Measurements from ENCODE around the gene NRXN3. TPM values are rescaled to one million over a fixed set of nuclear protein-coding genes. Genes with fewer than 3 reads are reported as not detected.

The NRXN3 gene
- total RNA-seq, 3 donors from 2014 or later = 2.1 to 27.3 (median 2.6) TPM

- no peaks in the 10 kb centered on the region for H3K36me3 ChIP-seq (ENCODE audit: low read depth)
- no peaks in the 10 kb centered on the region for H3K4me1 ChIP-seq (ENCODE audit: low read depth)
- H3K4me3 ChIP-seq = no peak overlapping the region
- intact Hi-C loops (cut with DNase I, micrococcal nuclease) = no loop called here
- no peak for ATAC-seq
- TF ChIP-seq, protein P1, sequence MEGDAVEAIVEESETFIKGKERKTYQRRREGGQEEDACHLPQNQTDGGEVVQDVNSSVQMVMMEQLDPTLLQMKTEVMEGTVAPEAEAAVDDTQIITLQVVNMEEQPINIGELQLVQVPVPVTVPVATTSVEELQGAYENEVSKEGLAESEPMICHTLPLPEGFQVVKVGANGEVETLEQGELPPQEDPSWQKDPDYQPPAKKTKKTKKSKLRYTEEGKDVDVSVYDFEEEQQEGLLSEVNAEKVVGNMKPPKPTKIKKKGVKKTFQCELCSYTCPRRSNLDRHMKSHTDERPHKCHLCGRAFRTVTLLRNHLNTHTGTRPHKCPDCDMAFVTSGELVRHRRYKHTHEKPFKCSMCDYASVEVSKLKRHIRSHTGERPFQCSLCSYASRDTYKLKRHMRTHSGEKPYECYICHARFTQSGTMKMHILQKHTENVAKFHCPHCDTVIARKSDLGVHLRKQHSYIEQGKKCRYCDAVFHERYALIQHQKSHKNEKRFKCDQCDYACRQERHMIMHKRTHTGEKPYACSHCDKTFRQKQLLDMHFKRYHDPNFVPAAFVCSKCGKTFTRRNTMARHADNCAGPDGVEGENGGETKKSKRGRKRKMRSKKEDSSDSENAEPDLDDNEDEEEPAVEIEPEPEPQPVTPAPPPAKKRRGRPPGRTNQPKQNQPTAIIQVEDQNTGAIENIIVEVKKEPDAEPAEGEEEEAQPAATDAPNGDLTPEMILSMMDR (IDR thresholded peaks at IDR 0.05) = no peak
- no peaks in the 10 kb centered on the region for H3K9me3 ChIP-seq
- no peak for DNase-seq
Observed at GRCh38 chr14:78666336-78667056, 496.3 kb downstream of the NRXN3 start.

- Histone ChIP-seq H3K4me1 (ENCODE audit: low read depth) (no peaks in the 10 kb centered on the region), H3K9me3 (no peaks in the 10 kb centered on the region), H3K4me3 (no peak overlapping the region), H3K36me3 (ENCODE audit: low read depth) (no peaks in the 10 kb centered on the region)
- no peak for ATAC-seq
- no peak for DNase-seq
- TF ChIP-seq, protein P1 (IDR thresholded peaks at IDR 0.05) = no peak
- intact Hi-C loops (cut with DNase I, micrococcal nuclease) = no loop called here
Observed at GRCh38 chr14:78667141-78667540, 497.0 kb downstream of the NRXN3 start.

- H3K4me3 ChIP-seq = no peak overlapping the region
- intact Hi-C loops (cut with DNase I, micrococcal nuclease) = no loop called here
- no peaks in the 10 kb centered on the region for H3K9me3 ChIP-seq
- TF ChIP-seq, protein P1 (IDR thresholded peaks at IDR 0.05) = no peak
- H3K36me3 ChIP-seq (ENCODE audit: low read depth) = no peaks in the 10 kb centered on the region
- no peaks in the 10 kb centered on the region for H3K4me1 ChIP-seq (ENCODE audit: low read depth)
- no peak for DNase-seq
- no peak for ATAC-seq
Observed at GRCh38 chr14:78673845-78674244, 503.7 kb downstream of the NRXN3 start.

GRCh38 chr14:78674820-78675219 is 504.6 kb downstream of the NRXN3 start:
- Histone ChIP-seq H3K36me3 (ENCODE audit: low read depth) (no peaks in the 10 kb centered on the region), H3K9me3 (no peaks in the 10 kb centered on the region), H3K4me3 (no peak overlapping the region), H3K4me1 (ENCODE audit: low read depth) (no peaks in the 10 kb centered on the region)
- DNase-seq (no peak), ATAC-seq (no peak)
- intact Hi-C loops (cut with DNase I, micrococcal nuclease) = no loop called here
- TF ChIP-seq, protein P1 (IDR thresholded peaks at IDR 0.05) = no peak

DNA sequence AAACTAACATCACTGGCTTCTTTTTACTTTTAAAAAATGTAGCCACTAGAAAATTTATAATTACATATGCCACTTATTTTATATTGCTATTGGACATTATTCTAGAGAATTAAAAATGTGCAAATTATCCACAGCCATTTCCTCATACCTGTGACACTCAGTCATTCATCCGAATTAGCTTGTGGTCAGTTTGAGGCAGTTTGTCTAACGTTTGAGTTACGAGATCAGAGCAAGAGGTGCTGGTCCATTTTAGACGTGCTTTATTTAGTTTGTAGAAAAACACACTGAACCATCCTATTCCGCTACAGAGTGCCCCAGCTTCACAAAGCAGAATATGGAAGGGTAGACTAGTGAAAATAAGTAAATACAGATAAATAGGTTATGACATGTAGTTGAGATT is 513.0 kb downstream of the NRXN3 start:
- H3K4me3 ChIP-seq = no peak overlapping the region
- H3K9me3 ChIP-seq = no peaks in the 10 kb centered on the region
- H3K4me1 ChIP-seq (ENCODE audit: low read depth) = no peaks in the 10 kb centered on the region
- no peak for ATAC-seq
- no peaks in the 10 kb centered on the region for H3K36me3 ChIP-seq (ENCODE audit: low read depth)
- no peak for DNase-seq
- intact Hi-C loops (cut with DNase I, micrococcal nuclease) = no loop called here
- TF ChIP-seq, protein P1 (IDR thresholded peaks at IDR 0.05) = no peak
